Ecto neural progenitor cell (in vitro differentiated cells): ENCODE data around the gene PDCD2L.

Source experiments
- DNase-seq: peaks from one replicate; pipeline ENCODE4 v3.0.0-alpha.2; 2018; ENCODE audit warnings: low spot score

Gene PDCD2L

GRCh38 chr19:34471906-34472700 is 67.9 kb downstream of the PDCD2L start:
- no peak for DNase-seq

DNA sequence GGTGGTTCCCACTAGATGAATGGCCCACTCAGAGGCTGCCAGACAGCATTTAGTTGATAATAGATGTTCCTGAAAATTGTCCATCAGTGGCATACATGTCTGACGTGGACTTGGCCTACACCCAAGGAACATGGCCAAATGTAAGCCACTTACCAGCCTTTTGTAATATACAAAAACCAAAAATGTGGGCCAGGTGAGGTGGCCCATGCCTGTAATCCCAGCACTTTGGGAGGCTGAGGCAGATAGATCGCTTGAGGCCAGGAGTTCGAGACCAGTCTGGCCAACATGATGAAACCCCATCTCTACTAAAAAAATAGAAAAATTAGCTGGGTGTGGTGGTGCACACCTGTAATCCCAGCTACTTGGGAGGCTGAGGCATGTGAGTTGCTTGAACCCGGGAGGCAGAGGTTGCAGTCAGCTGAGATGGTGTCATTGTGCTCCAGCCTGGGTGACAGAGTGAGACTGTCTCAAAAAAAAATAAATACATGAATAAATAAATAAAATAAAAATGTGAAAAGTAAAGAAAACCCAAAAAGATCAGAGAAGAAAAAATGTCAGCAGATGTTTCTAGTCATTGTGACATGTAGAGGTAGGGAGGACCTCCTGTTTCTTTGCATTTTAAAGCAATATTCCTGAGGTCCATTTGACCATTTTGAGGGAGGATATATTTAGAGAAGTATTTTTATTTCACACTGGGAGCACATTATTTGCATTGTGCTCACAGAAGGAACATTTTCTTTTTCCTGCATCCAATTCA is 70.2 kb downstream of the PDCD2L start:
- no peak for DNase-seq

- no peak for DNase-seq
Observed at GRCh38 chr19:34475026-34475974, 71.1 kb downstream of the PDCD2L start.
